Adrenal gland (tissue), 5 donors: ENCODE results near the gene HSPA4L.

Experiments used
- CTCF ChIP-seq, 6 experiments: fragments of 450-650 bp in 4 of 6; fragments of 200-600 bp in 2 of 6; sonication (generic) in 1 of 6; IDR thresholded peaks; 1 replicate in 5 of 6; 2 replicates in 1 of 6; pipeline versions ENCODE4 v1.5.1 to v1.8.0; 2016 to 2021; ENCODE audit warnings: antibody characterized with exemption in 6 of 6, mild to moderate bottlenecking in 2 of 6, moderate library complexity in 1 of 6
- POLR2A ChIP-seq, 2 donors: fragments of 450-650 bp; IDR thresholded peaks; one replicate each; pipeline ENCODE4 v1.6.1; 2017; ENCODE audit warnings: antibody characterized with exemption in 2 of 2, mild to moderate bottlenecking in 2 of 2, moderate library complexity in 1 of 2
- donor health status: DM: no; HTN: no; CAD: no.

- TF ChIP-seq CTCF (IDR thresholded peaks at IDR 0.05) (no peak), POLR2A (IDR thresholded peaks at IDR 0.05) (no peak)
Observed at GRCh38 chr4:127828121-127828520, 46.0 kb downstream of the HSPA4L start.
